ENCODE data around the gene PKNOX2. TPM values are rescaled to one million over a fixed set of nuclear protein-coding genes. Genes with fewer than 3 reads are reported as not detected.
A peak's percentile ranks its signal among the peaks of the same experiment; 100 is the strongest.

The PKNOX2 gene
- total and polyA plus RNA-seq, 2 of the 8 experiments (the other 6 are each of a cell fraction or from before 2014, with no cell fraction given) = 2.0 TPM

DNA sequence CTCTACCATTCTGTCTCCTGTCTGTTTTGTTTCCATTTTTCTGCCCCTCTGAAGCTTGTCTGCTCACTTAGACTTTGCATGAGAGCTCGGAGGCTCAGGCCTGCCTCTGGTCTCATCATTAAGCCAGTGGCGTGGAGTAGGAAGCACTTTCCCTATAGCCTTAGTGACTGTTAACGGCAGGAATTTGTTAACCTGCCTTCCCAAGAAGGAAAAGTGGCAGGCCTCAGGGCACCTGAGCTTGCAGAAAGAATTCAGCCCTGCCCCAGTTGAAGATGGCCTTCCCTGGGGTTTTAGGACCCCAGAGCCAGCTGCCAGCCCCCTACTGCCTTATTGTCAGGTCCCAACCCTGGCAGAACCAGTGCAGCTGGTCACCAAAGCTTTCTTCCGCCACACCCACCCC lies 93.2 kb downstream of the PKNOX2 start:
- H4K5ac ChIP-seq (ENCODE audit: insufficient read length, low read depth, low read length) = no peak overlapping the region
- H3K4ac ChIP-seq (replicated peaks; ENCODE audit: insufficient read length, low read depth, low read length) = no peak overlapping the region
- no peaks in the 10 kb centered on the region for H3K79me2 ChIP-seq (ENCODE audit: control insufficient read depth in 1 of 2, insufficient read depth in 2 of 2, low read length in 2 of 2)
- H4K91ac ChIP-seq (replicated peaks; ENCODE audit: insufficient read length, low read length) = no peak overlapping the region
- peaks cover 6% of the 10 kb centered on the region for H3K23me2 ChIP-seq (ENCODE audit: low read depth, low read length)
- 81% methylated on average over 4 of the region's 4 CpGs; no CpG with 5 or more reads in 1 of the 2 experiments for WGBS, 2 experiments (ENCODE audit: extremely low coverage in 1 of 2, insufficient coverage in 1 of 2, insufficient read length in 1 of 2, insufficient replicate concordance in 2 of 2, low coverage in 1 of 2, low lambda C conversion rate in 2 of 2, missing lambda C conversion rate in 1 of 2)
- no peaks in the 10 kb centered on the region; a peak in 1 of 8 replicates for H3K36me3 ChIP-seq (ENCODE audit: control insufficient read depth in 2 of 4, insufficient read depth in 4 of 4, low read length in 3 of 4)
- 0 out of 2 replicates have a peak overlapping the region, but pooled peaks have one; percentile 0 for H2BK15ac ChIP-seq (ENCODE audit: low read length)
- no peak overlapping the region for H2BK20ac ChIP-seq (ENCODE audit: low read length)
- no peak overlapping the region for H3K14ac ChIP-seq (ENCODE audit: insufficient read length)
- no peak overlapping the region for H3K27ac ChIP-seq (ENCODE audit: low read depth, low read length)
- peaks cover 2% of the 10 kb centered on the region; the same call in 1 of the 2 replicates for H3K79me1 ChIP-seq (ENCODE audit: low read depth, low read length)
- FAIRE-seq (no peak), DNase-seq (ENCODE audit: low read depth in 1 of 2, low spot score in 2 of 2) (no peak)
- H2AK5ac ChIP-seq (ENCODE audit: low read depth, low read length) = no peak overlapping the region
- H4K8ac ChIP-seq (ENCODE audit: extremely low read depth, insufficient read depth, low read length) = no peak overlapping the region
- H3K27me3 ChIP-seq (replicated peaks in 1 of 4; ENCODE audit: control insufficient read depth in 3 of 4, extremely low read depth in 1 of 4, insufficient read depth in 3 of 4, low read length in 3 of 4) = peaks cover 0 to 11% (median 8%) of the 10 kb centered on the region in 4 experiments; a peak in 3 of 7 replicates
- H4K20me1 ChIP-seq (replicated peaks in 1 of 2; ENCODE audit: control insufficient read depth in 1 of 2, insufficient read depth in 2 of 2, low read length in 2 of 2) = no peaks in the 10 kb centered on the region
- CTCF ChIA-PET (ENCODE audit: partially characterized antibody) = interaction anchor here (0.8 to 4.2 kb wide), 39 partner anchors 13 to 419 kb away, joined by 3 to 27 read pairs (median 5); partner anchors contain the start of gene PKNOX2
- no peak overlapping the region for H3K23ac ChIP-seq (ENCODE audit: insufficient read length)
- POLR2A ChIA-PET (ENCODE audit: partially characterized antibody) = interaction anchor here (0.6 to 1.7 kb wide), 3 partner anchors 9 to 84 kb away, joined by 3 read pairs; no protein-coding TSS in a partner anchor
- H2AFZ ChIP-seq (ENCODE audit: low read length) = no peak overlapping the region
- no peak for TF ChIP-seq PHF8 (conservative IDR thresholded peaks at IDR 0.05; ENCODE audit: low read depth, low read length)
- no peak for TF ChIP-seq CEBPB (IDR thresholded peaks at IDR 0.05; ENCODE audit: low read depth, low read length)
- TF ChIP-seq CBX5 (IDR thresholded peaks at IDR 0.05; ENCODE audit: low read depth, low read length) = no peak
- TF ChIP-seq SP4 (IDR thresholded peaks at IDR 0.05; ENCODE audit: low read length) = no peak
- TF ChIP-seq CTBP2 (IDR thresholded peaks at IDR 0.05; ENCODE audit: borderline replicate concordance, insufficient read depth, insufficient read length, low read length) = no peak
- no peak for TF ChIP-seq CREB1 (IDR thresholded peaks at IDR 0.05)
- no peak for TF ChIP-seq TAF1 (IDR thresholded peaks at IDR 0.05; ENCODE audit: low read depth, low read length)
- no peak for TF ChIP-seq RBBP5 (IDR thresholded peaks at IDR 0.05; ENCODE audit: borderline replicate concordance, low read depth, low read length)
- H3K4me3 ChIP-seq (ENCODE audit: extremely low read depth in 1 of 4, insufficient read depth in 2 of 4, low read depth in 3 of 4, low read length in 4 of 4) = no peak overlapping the region
- H3K9me3 ChIP-seq (ENCODE audit: insufficient read depth in 2 of 2, low read depth in 1 of 2, low read length in 1 of 2) = no peaks in the 10 kb centered on the region
- no peak overlapping the region for H3K18ac ChIP-seq (ENCODE audit: extremely low read depth, low read length)
- H2BK5ac ChIP-seq (ENCODE audit: low read depth, low read length) = no peak overlapping the region
- peak overlapping the region; percentile 4; the same call in 1 of the 2 replicates for H2BK12ac ChIP-seq (ENCODE audit: low read depth, low read length)
- H3K4me2 ChIP-seq (ENCODE audit: insufficient read depth in 1 of 2, low read depth in 2 of 2, low read length in 2 of 2) = no peak overlapping the region
- H2BK120ac ChIP-seq (replicated peaks; ENCODE audit: low read depth, low read length) = no peak overlapping the region
- H3K9ac ChIP-seq (replicated peaks in 1 of 4; ENCODE audit: extremely low read depth in 1 of 4, low read depth in 3 of 4, low read length in 3 of 4) = no peak overlapping the region
- peaks cover 7 to 21% (median 12%) of the 10 kb centered on the region in 4 experiments for H3K4me1 ChIP-seq (replicated peaks in 1 of 4; ENCODE audit: control insufficient read depth in 3 of 4, insufficient read depth in 4 of 4, low read length in 3 of 4)
- no peak overlapping the region for H3K56ac ChIP-seq (replicated peaks; ENCODE audit: insufficient read length, low read depth, low read length)

Data from H1 (cell line).